ENCODE data around the gene USP36.

DNA sequence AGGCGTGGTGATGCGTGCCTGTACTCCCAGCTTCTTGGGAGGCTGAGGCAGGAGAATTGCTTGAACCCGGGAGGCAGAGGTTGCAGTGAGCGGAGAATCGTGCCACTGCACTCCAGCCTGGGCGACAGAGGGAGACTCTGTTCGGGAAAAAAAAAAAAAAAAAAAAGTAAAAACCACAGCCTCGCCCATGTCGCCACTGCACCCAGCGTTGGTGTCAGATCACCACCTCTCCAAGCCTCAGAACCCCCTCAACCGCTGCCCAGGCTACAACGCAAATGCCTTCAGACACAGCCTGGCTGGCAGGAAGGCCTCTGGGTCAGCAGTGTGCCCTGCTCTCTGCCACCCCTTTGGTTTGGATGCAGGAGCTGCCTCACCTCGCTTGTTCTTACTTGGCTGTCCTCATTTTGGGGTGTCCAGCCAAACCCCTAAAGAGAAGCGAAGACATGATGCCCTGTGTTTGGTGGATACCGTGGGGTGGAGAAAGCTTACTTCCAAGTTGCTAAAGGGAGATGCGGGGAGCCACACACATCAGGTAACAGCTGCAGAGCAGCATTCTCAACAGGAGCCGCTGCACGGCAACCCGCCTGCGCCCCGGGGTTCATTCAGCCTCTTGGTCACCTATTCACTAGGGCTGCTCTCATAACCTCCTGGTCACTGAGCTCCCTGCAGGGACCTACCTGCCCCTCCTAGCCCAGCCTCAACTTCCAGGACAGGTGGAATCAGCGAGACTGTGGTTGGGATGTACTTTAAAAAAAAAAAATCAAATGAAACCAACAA lies 45.6 kb downstream of the USP36 start:
- TF ChIP-seq, protein P1, sequence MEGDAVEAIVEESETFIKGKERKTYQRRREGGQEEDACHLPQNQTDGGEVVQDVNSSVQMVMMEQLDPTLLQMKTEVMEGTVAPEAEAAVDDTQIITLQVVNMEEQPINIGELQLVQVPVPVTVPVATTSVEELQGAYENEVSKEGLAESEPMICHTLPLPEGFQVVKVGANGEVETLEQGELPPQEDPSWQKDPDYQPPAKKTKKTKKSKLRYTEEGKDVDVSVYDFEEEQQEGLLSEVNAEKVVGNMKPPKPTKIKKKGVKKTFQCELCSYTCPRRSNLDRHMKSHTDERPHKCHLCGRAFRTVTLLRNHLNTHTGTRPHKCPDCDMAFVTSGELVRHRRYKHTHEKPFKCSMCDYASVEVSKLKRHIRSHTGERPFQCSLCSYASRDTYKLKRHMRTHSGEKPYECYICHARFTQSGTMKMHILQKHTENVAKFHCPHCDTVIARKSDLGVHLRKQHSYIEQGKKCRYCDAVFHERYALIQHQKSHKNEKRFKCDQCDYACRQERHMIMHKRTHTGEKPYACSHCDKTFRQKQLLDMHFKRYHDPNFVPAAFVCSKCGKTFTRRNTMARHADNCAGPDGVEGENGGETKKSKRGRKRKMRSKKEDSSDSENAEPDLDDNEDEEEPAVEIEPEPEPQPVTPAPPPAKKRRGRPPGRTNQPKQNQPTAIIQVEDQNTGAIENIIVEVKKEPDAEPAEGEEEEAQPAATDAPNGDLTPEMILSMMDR (IDR thresholded peaks at IDR 0.05), result no peak
- TF ChIP-seq POLR2A (IDR thresholded peaks at IDR 0.05), result no peak
- no peak for TF ChIP-seq POLR2AphosphoS5 (IDR thresholded peaks at IDR 0.05)
- TF ChIP-seq EP300 (IDR thresholded peaks at IDR 0.05), result no peak
